Natural killer cell (primary cell): Measurements from ENCODE around the gene NLRP5. TPM values are rescaled to one million over a fixed set of nuclear protein-coding genes. Genes with fewer than 3 reads are reported as not detected.
A peak's percentile ranks its signal among the peaks of the same experiment; 100 is the strongest.

Source experiments
- ATAC-seq, 3 donors: fragments of 150-1000 bp in 2 of 3; fragments of 200-7000 bp in 1 of 3; cut with Tn5 transposase; 1 replicate in 1 of 3; 2 replicates in 2 of 3; pipeline ENCODE4 v1.10.0; 2021; ENCODE audit warnings: mild to moderate bottlenecking in 2 of 3, moderate library complexity in 2 of 3
- DNase-seq, 2 donors: peaks; one replicate each; pipeline versions ENCODE4 v3.0.0 to v3.0.0-alpha.2; 2013 to 2021; ENCODE audit warnings: mixed read lengths in 1 of 2
- H3K27ac ChIP-seq: one replicate; pipeline ENCODE4 v1.5.1; 2013; ENCODE audit warnings: mild to moderate bottlenecking, low read length
- H3K27me3 ChIP-seq: one replicate; pipeline ENCODE4 v1.6.1; 2013; ENCODE audit warnings: low read length; ENCODE audit not compliant: control insufficient read depth, insufficient read depth
- H3K36me3 ChIP-seq: one replicate; pipeline ENCODE4 v1.6.1; 2013; ENCODE audit warnings: low read length; ENCODE audit not compliant: control insufficient read depth, insufficient read depth
- H3K4me1 ChIP-seq: one replicate; pipeline ENCODE4 v1.6.1; 2013; ENCODE audit warnings: low read length; ENCODE audit not compliant: control insufficient read depth, insufficient read depth
- H3K4me3 ChIP-seq: one replicate; pipeline ENCODE4 v1.5.1; 2013; ENCODE audit warnings: low read length
- H3K9me3 ChIP-seq: one replicate; pipeline ENCODE4 v1.6.1; 2013; ENCODE audit warnings: low read length; ENCODE audit not compliant: control insufficient read depth, insufficient read depth
- H3K27ac Mint-ChIP-seq, 2 donors: one replicate each; pipeline ENCODE4 v1.8.0; 2022; ENCODE audit warnings: mild to moderate bottlenecking in 2 of 2, mixed read lengths in 2 of 2, moderate library complexity in 1 of 2
- H3K27me3 Mint-ChIP-seq, 2 donors: one replicate each; pipeline ENCODE4 v1.8.0; 2022; ENCODE audit warnings: low read depth in 2 of 2, mixed read lengths in 2 of 2
- H3K36me3 Mint-ChIP-seq: one replicate; pipeline ENCODE4 v1.8.0; 2022; ENCODE audit warnings: mixed read lengths
- H3K4me1 Mint-ChIP-seq, 2 donors: one replicate each; pipeline ENCODE4 v1.8.0; 2022; ENCODE audit warnings: mixed read lengths in 2 of 2
- H3K4me3 Mint-ChIP-seq: one replicate; pipeline ENCODE4 v1.8.0; 2022; ENCODE audit warnings: mild to moderate bottlenecking, moderate library complexity, mixed read lengths
- H3K9me3 Mint-ChIP-seq, 2 donors: one replicate each; pipeline ENCODE4 v1.8.0; 2022; ENCODE audit warnings: mixed read lengths in 2 of 2
- CTCF ChIP-seq: fragments of 200-600 bp; IDR thresholded peaks from one replicate; pipeline ENCODE4 v1.8.0; 2022; ENCODE audit warnings: antibody characterized with exemption
- WGBS: methylation state at CpG from one replicate; pipeline ENCODE4 v1.1.7; 2013; ENCODE audit warnings: missing lambda C conversion rate; ENCODE audit not compliant: insufficient coverage; 5-methylcytosine and 5-hydroxymethylcytosine counted together
- intact Hi-C: fragments of 100-400 bp; cut with micrococcal nuclease; formaldehyde crosslinking; loops from one replicate; pipeline ENCODE4 v1.14.2; 2022
- total RNA-seq, 4 donors: library from RNA; stranded (reverse); fragments of 120-200 nt in 1 of 4; gene quantifications; one replicate each; pipeline versions ENCODE4 v1.2.3 to v1.2.4, GENCODE V29; 2013 to 2022

The NLRP5 gene
- total RNA-seq, 3 donors from 2014 or later (not counting 1 experiment from before 2014, with no cell fraction given), result not detected

DNA sequence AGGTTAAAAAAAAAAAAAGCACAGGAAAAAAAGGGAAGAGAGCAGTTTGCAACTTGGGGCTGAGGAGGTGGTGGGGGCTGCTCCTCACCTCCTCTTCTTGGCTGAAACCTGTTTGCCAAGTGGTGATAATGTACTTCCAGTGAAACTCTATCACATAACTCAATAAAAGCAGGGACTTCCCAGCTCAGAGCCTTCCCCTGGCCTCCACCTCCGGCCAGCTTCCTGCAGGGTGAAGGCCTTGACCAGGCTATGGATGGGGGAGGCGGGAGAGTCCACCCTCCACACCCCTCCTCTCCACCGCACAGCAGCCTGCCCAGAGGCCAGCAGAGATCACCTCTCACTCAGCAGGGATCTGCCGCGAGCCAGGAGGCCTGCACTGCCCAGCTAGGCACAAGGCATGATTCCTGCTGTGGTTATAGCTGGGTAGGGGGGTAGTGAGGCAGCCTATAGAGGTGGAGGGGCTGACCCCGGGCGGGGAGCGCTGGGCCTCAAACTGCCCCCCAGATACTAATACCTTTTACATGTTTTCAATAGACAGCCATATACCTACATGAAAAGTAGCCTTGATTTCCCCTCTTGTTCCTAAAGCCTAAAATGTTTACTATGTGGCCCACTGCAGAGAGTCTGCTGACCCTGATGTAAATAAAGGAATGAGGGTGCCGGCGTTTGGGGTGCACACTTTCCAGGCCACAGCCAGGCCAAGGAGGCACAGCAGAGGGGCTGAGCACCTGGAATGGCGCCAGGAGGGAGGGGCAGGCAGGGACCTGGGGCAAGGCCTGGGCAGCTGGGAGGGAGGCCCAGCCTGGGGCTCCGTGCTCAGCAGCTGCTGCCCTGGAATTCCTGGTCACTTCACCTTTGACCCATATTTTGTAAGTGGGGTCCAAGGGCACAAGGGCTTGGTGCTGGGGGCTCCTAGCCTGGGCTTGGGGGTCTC lies 124.2 kb downstream of the NLRP5 start:
- peaks cover 80% of the 10 kb centered on the region for H3K4me1 ChIP-seq
- H3K4me3 Mint-ChIP-seq, result peak overlapping the region; percentile 74
- no peaks in the 10 kb centered on the region for H3K36me3 Mint-ChIP-seq
- peak overlapping the region; percentile 78 for H3K27ac ChIP-seq
- H3K9me3 ChIP-seq, result no peaks in the 10 kb centered on the region
- peaks cover 4% of the 10 kb centered on the region for H3K36me3 ChIP-seq
- no peak for ATAC-seq
- H3K4me1 Mint-ChIP-seq, result peaks cover 50 to 61% of the 10 kb centered on the region in 2 donors
- 57% methylated on average over 8 of the region's 12 CpGs for WGBS
- peak overlapping the region; percentile 82 to 90 for H3K27ac Mint-ChIP-seq
- no peak overlapping the region for H3K4me3 ChIP-seq
- intact Hi-C loops, result loop anchor here (2.0 kb wide), 1 partner anchor 30 kb away; the partner anchor contains the start of gene ZNF444
- no peaks in the 10 kb centered on the region for H3K27me3 Mint-ChIP-seq
- H3K9me3 Mint-ChIP-seq, result no peaks in the 10 kb centered on the region
- TF ChIP-seq CTCF, result no peak
- no peak for DNase-seq
- H3K27me3 ChIP-seq, result no peaks in the 10 kb centered on the region

Other genes with a start within 250 kb of the NLRP5 start
- gene NLRP9, start 248.4 kb upstream of the NLRP5 start, total RNA-seq, result not detected
- not detected for gene RFPL4A, start 227.7 kb upstream of the NLRP5 start, total RNA-seq
- gene RFPL4AL1, start 217.7 kb upstream of the NLRP5 start, total RNA-seq, result not detected
- not detected for gene NLRP11, start 154.8 kb upstream of the NLRP5 start, total RNA-seq
- not detected for gene NLRP4, start 150.2 kb upstream of the NLRP5 start, total RNA-seq
- not detected for gene NLRP13, start 54.4 kb upstream of the NLRP5 start, total RNA-seq
- not detected for gene NLRP8, start 38.9 kb upstream of the NLRP5 start, total RNA-seq
- 10 to 100 TPM; 23.9 to 42.0 (median 36.9) TPM for gene ZNF787, start 134.5 kb downstream of the NLRP5 start, total RNA-seq
- 10 to 100 TPM; 14.5 to 21.9 (median 16.7) TPM for gene ZNF444, start 154.5 kb downstream of the NLRP5 start, total RNA-seq
- gene GALP, start 189.2 kb downstream of the NLRP5 start, total RNA-seq, result not detected
- gene ZSCAN5B, start 211.0 kb downstream of the NLRP5 start, total RNA-seq, result not detected
- gene ZSCAN5C, start 215.5 kb downstream of the NLRP5 start, total RNA-seq, result not detected